ENCODE data around the gene PTPRE.

The PTPRE gene

DNA sequence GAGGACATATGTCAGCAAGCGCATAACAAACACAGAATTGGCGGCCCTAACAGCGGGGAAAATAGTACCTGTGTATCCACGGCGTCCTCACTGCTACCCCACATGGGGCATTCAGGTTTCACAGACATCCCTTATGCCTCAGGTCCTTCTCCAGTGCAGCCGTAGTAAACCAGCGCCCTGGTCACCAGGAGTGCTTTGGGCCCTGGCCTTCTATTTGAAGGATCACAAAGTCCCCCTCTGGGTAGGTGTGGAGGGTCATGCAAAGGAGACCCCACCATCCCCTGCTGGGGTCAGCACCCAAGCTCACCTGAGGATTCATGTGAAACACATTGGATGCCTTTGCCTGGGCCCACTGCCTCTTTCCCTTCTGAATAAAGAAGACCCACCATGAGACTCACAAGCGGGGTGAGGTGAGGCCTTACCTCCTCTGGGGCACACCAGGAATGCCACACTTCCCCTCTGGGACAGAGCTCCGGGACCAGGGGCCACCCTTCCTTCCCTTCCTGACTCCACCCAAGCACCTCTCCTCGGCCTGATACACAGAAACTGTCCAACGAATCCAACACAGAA, 32.9 kb upstream of the PTPRE start:
- H3K4me3 ChIP-seq (ENCODE audit: low read length in 2 of 2), result no peak overlapping the region
- no peaks in the 10 kb centered on the region for H3K36me3 ChIP-seq (ENCODE audit: control insufficient read depth in 2 of 2, insufficient read depth in 2 of 2, low read length in 2 of 2)
- no peak overlapping the region for H3K27ac ChIP-seq (ENCODE audit: low read length)
- peaks cover 0 to 5% of the 10 kb centered on the region in 2 donors for H3K27me3 ChIP-seq (ENCODE audit: control insufficient read depth in 1 of 2, insufficient read depth in 2 of 2, low read length in 2 of 2)
- no peak overlapping the region for H3K9ac ChIP-seq (ENCODE audit: low read length in 2 of 2)
- peaks cover 3 to 8% of the 10 kb centered on the region in 2 donors for H3K9me3 ChIP-seq (ENCODE audit: control insufficient read depth in 2 of 2, low read length in 2 of 2)
- peaks cover 4% of the 10 kb centered on the region for H3K4me1 ChIP-seq (ENCODE audit: control insufficient read depth, insufficient read depth, low read length)

GRCh38 chr10:127874671-127875448, 32.0 kb upstream of the PTPRE start:
- Histone ChIP-seq H3K4me1 (ENCODE audit: control insufficient read depth, insufficient read depth, low read length) (peaks cover 4% of the 10 kb centered on the region), H3K27me3 (ENCODE audit: control insufficient read depth in 1 of 2, insufficient read depth in 2 of 2, low read length in 2 of 2) (peaks cover 0 to 5% of the 10 kb centered on the region in 2 donors), H3K9me3 (ENCODE audit: control insufficient read depth in 2 of 2, low read length in 2 of 2) (peaks cover 0 to 6% of the 10 kb centered on the region in 2 donors), H3K36me3 (ENCODE audit: control insufficient read depth in 2 of 2, insufficient read depth in 2 of 2, low read length in 2 of 2) (no peaks in the 10 kb centered on the region), H3K27ac (ENCODE audit: low read length) (no peak overlapping the region), H3K4me3 (ENCODE audit: low read length in 2 of 2) (no peak overlapping the region), H3K9ac (ENCODE audit: low read length in 2 of 2) (no peak overlapping the region)

DNA sequence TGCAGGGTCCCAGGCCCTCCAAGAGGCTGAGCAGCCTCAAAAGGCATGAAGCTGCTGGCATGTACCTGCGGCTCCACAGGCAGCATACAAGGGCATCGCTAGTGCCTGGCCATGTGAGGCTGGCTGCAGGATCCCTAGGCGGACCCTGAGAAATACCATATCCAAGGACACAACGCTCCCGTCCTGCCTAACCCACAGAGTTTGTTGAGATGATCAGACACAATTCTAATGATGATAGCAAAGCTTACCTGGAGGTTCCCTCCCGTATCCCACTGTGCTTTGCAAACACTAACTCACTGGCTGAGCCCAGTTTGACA, 31.5 kb upstream of the PTPRE start:
- Histone ChIP-seq H3K4me1 (ENCODE audit: control insufficient read depth, insufficient read depth, low read length) (peaks cover 4% of the 10 kb centered on the region), H3K9ac (ENCODE audit: low read length in 2 of 2) (no peak overlapping the region), H3K27ac (ENCODE audit: low read length) (no peak overlapping the region), H3K36me3 (ENCODE audit: control insufficient read depth in 2 of 2, insufficient read depth in 2 of 2, low read length in 2 of 2) (no peaks in the 10 kb centered on the region), H3K4me3 (ENCODE audit: low read length in 2 of 2) (no peak overlapping the region), H3K9me3 (ENCODE audit: control insufficient read depth in 2 of 2, low read length in 2 of 2) (peaks cover 0 to 3% of the 10 kb centered on the region in 2 donors), H3K27me3 (ENCODE audit: control insufficient read depth in 1 of 2, insufficient read depth in 2 of 2, low read length in 2 of 2) (peaks cover 0 to 5% of the 10 kb centered on the region in 2 donors)

DNA sequence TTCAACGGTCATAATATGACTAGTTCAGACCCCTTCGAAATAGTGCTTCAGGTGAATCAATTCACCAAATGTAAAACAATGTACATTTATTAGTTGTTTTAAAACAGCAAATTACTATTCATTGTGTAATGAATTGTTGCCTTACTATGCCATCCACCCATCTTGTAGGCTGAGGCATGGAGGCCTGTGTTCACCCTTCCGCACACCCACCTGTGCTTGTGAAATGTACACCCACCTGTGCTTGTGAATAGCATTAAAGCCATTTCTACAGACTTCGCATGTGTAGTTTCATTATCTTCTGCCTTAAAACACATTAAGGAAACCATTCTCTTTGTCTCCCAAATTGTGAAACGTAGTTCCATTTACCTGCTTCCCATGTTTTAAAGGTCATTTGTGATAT, 31.0 kb upstream of the PTPRE start:
- Histone ChIP-seq H3K9ac (ENCODE audit: low read length in 2 of 2) (no peak overlapping the region), H3K27ac (ENCODE audit: low read length) (no peak overlapping the region), H3K36me3 (ENCODE audit: control insufficient read depth in 2 of 2, insufficient read depth in 2 of 2, low read length in 2 of 2) (no peaks in the 10 kb centered on the region), H3K9me3 (ENCODE audit: control insufficient read depth in 2 of 2, low read length in 2 of 2) (no peaks in the 10 kb centered on the region), H3K4me3 (ENCODE audit: low read length in 2 of 2) (no peak overlapping the region), H3K27me3 (ENCODE audit: control insufficient read depth in 1 of 2, insufficient read depth in 2 of 2, low read length in 2 of 2) (peaks cover 0 to 3% of the 10 kb centered on the region in 2 donors), H3K4me1 (ENCODE audit: control insufficient read depth, insufficient read depth, low read length) (peaks cover 4% of the 10 kb centered on the region)

DNA sequence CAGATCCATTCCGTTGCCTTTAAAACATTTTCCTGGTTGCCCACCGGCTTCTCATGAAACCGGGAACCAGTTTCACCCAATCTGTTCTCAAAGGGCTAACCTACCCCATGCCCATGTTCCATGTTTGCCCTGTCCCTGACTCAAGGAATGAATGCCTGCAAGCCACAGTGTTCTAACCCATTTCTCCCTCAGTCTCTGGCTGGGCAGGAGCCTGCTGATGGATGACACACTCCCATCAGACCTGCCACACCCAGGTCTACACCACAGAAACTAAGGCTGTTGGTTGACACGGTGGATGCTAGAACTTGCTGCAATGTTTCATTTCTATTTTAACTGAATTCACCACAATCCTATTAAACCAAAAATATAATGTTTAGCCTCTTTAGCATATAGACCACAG, 29.8 kb upstream of the PTPRE start:
- H3K27ac ChIP-seq (ENCODE audit: low read length), result no peak overlapping the region
- H3K36me3 ChIP-seq (ENCODE audit: control insufficient read depth in 2 of 2, insufficient read depth in 2 of 2, low read length in 2 of 2), result no peaks in the 10 kb centered on the region
- H3K4me3 ChIP-seq (ENCODE audit: low read length in 2 of 2), result no peak overlapping the region
- peaks cover 3% of the 10 kb centered on the region for H3K4me1 ChIP-seq (ENCODE audit: control insufficient read depth, insufficient read depth, low read length)
- H3K27me3 ChIP-seq (ENCODE audit: control insufficient read depth in 1 of 2, insufficient read depth in 2 of 2, low read length in 2 of 2), result peaks cover 0 to 2% of the 10 kb centered on the region in 2 donors
- no peaks in the 10 kb centered on the region for H3K9me3 ChIP-seq (ENCODE audit: control insufficient read depth in 2 of 2, low read length in 2 of 2)
- no peak overlapping the region for H3K9ac ChIP-seq (ENCODE audit: low read length in 2 of 2)

DNA sequence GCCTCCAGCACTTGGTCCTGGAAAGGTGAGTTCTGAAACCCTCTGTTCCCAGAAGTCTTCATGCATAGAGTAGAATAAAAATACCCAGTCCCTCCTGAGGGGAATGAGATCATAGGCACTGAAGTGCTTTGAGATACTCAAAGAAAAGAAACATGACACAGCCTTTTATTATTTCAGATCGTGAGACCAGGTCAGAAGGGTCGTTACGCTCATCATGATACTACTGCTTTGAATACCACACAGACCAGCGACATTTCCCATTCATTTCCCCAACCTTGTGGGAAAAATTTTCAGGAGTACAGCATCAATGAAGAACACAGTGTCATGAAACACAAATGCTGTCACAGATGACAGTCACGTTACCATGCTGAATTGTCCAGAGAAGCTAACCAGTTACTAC, 29.2 kb upstream of the PTPRE start:
- Histone ChIP-seq H3K4me3 (ENCODE audit: low read length in 2 of 2) (no peak overlapping the region), H3K4me1 (ENCODE audit: control insufficient read depth, insufficient read depth, low read length) (no peaks in the 10 kb centered on the region), H3K27me3 (ENCODE audit: control insufficient read depth in 1 of 2, insufficient read depth in 2 of 2, low read length in 2 of 2) (peaks cover 0 to 2% of the 10 kb centered on the region in 2 donors), H3K9ac (ENCODE audit: low read length in 2 of 2) (no peak overlapping the region), H3K9me3 (ENCODE audit: control insufficient read depth in 2 of 2, low read length in 2 of 2) (no peaks in the 10 kb centered on the region), H3K36me3 (ENCODE audit: control insufficient read depth in 2 of 2, insufficient read depth in 2 of 2, low read length in 2 of 2) (no peaks in the 10 kb centered on the region), H3K27ac (ENCODE audit: low read length) (no peak overlapping the region)

- H3K27me3 ChIP-seq (ENCODE audit: control insufficient read depth in 1 of 2, insufficient read depth in 2 of 2, low read length in 2 of 2), result peaks cover 0 to 4% of the 10 kb centered on the region in 2 donors
- no peak overlapping the region for H3K9ac ChIP-seq (ENCODE audit: low read length in 2 of 2)
- no peaks in the 10 kb centered on the region for H3K9me3 ChIP-seq (ENCODE audit: control insufficient read depth in 2 of 2, low read length in 2 of 2)
- H3K36me3 ChIP-seq (ENCODE audit: control insufficient read depth in 2 of 2, insufficient read depth in 2 of 2, low read length in 2 of 2), result no peaks in the 10 kb centered on the region
- no peak overlapping the region for H3K27ac ChIP-seq (ENCODE audit: low read length)
- no peak overlapping the region for H3K4me3 ChIP-seq (ENCODE audit: low read length in 2 of 2)
- no peaks in the 10 kb centered on the region for H3K4me1 ChIP-seq (ENCODE audit: control insufficient read depth, insufficient read depth, low read length)
Observed at GRCh38 chr10:127878475-127879055, 28.3 kb upstream of the PTPRE start.

- peaks cover 0 to 3% of the 10 kb centered on the region in 2 donors for H3K27me3 ChIP-seq (ENCODE audit: control insufficient read depth in 1 of 2, insufficient read depth in 2 of 2, low read length in 2 of 2)
- H3K27ac ChIP-seq (ENCODE audit: low read length), result peak overlapping the region; percentile 18
- no peaks in the 10 kb centered on the region for H3K4me1 ChIP-seq (ENCODE audit: control insufficient read depth, insufficient read depth, low read length)
- H3K9me3 ChIP-seq (ENCODE audit: control insufficient read depth in 2 of 2, low read length in 2 of 2), result no peaks in the 10 kb centered on the region
- H3K36me3 ChIP-seq (ENCODE audit: control insufficient read depth in 2 of 2, insufficient read depth in 2 of 2, low read length in 2 of 2), result no peaks in the 10 kb centered on the region
- no peak overlapping the region for H3K9ac ChIP-seq (ENCODE audit: low read length in 2 of 2)
- H3K4me3 ChIP-seq (ENCODE audit: low read length in 2 of 2), result no peak overlapping the region
Observed at GRCh38 chr10:127880557-127880956, 26.3 kb upstream of the PTPRE start.

GRCh38 chr10:127881262-127881661, 25.6 kb upstream of the PTPRE start:
- no peaks in the 10 kb centered on the region for H3K9me3 ChIP-seq (ENCODE audit: control insufficient read depth in 2 of 2, low read length in 2 of 2)
- H3K4me3 ChIP-seq (ENCODE audit: low read length in 2 of 2), result no peak overlapping the region
- peak overlapping the region; percentile 18 for H3K27ac ChIP-seq (ENCODE audit: low read length)
- H3K4me1 ChIP-seq (ENCODE audit: control insufficient read depth, insufficient read depth, low read length), result no peaks in the 10 kb centered on the region
- H3K36me3 ChIP-seq (ENCODE audit: control insufficient read depth in 2 of 2, insufficient read depth in 2 of 2, low read length in 2 of 2), result no peaks in the 10 kb centered on the region
- no peak overlapping the region for H3K9ac ChIP-seq (ENCODE audit: low read length in 2 of 2)
- peaks cover 0 to 3% of the 10 kb centered on the region in 2 donors for H3K27me3 ChIP-seq (ENCODE audit: control insufficient read depth in 1 of 2, insufficient read depth in 2 of 2, low read length in 2 of 2)

DNA sequence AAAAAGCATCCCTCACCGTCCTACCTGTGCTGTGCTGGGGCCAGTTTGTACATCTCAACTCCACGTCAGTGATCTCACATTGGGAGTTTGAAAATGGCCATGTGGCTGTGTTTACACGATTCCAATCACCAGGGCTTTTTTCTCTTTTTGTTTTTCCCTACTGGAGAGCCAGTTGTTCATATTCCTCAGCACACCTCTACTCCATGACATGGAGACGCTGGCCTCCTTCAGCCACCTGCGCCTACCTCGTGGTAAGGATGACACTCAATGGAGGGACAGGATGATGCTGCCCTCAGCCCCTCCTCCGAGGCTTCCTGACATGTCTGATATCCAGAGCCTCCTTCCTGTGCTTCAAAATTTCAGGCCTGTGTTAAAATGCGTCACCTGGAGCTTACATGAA, 24.5 kb upstream of the PTPRE start:
- Histone ChIP-seq H3K4me3 (ENCODE audit: low read length in 2 of 2) (no peak overlapping the region), H3K27me3 (ENCODE audit: control insufficient read depth in 1 of 2, insufficient read depth in 2 of 2, low read length in 2 of 2) (peaks cover 0 to 3% of the 10 kb centered on the region in 2 donors), H3K4me1 (ENCODE audit: control insufficient read depth, insufficient read depth, low read length) (no peaks in the 10 kb centered on the region), H3K36me3 (ENCODE audit: control insufficient read depth in 2 of 2, insufficient read depth in 2 of 2, low read length in 2 of 2) (no peaks in the 10 kb centered on the region), H3K9ac (ENCODE audit: low read length in 2 of 2) (no peak overlapping the region), H3K27ac (ENCODE audit: low read length) (no peak overlapping the region), H3K9me3 (ENCODE audit: control insufficient read depth in 2 of 2, low read length in 2 of 2) (no peaks in the 10 kb centered on the region)

Data from stomach smooth muscle (tissue), 2 donors.